Measurements from ENCODE around the gene FTSJ1.

- TF ChIP-seq CTCF (IDR thresholded peaks at IDR 0.05): no peak
- TF ChIP-seq POLR2A (IDR thresholded peaks at IDR 0.05): no peak
Measured at GRCh38 chrX:48496660-48497059, 20.7 kb downstream of the FTSJ1 start.
